Measurements from ENCODE around the gene SPNS3. TPM values are rescaled to one million over a fixed set of nuclear protein-coding genes. Genes with fewer than 3 reads are reported as not detected.

The SPNS3 gene
- total RNA-seq, 1 experiment from 2014 or later: not detected

DNA sequence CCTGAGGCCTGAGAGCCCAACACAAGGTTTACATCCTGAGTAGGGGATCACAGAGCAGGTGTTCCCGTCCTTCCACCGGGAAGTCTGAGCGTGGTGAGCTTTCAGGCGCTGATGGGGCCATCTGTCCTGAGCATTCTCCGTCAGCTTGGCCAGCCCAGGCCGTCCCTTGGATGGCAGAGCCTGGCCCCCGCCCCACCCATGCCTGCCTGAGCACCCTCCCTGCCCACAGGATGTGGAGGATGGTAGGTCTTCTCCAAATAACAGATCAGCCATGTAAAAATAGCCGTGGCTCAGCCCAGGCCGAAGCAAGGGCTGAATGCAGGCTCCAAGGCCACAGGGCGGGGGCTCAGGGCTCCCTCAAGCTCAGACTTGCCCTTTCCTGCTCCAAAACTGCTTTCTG lies 85.2 kb downstream of the SPNS3 start:
- H3K27ac ChIP-seq: no peak overlapping the region
- H3K4me3 ChIP-seq: no peak overlapping the region
- no peaks in the 10 kb centered on the region for H3K36me3 ChIP-seq
- no peak for DNase-seq (ENCODE audit: low read depth in 1 of 2, low spot score in 2 of 2)
- no peaks in the 10 kb centered on the region for H3K27me3 ChIP-seq (replicated peaks)
- H3K4me1 ChIP-seq (replicated peaks): no peaks in the 10 kb centered on the region
- no peaks in the 10 kb centered on the region for H3K9me3 ChIP-seq (replicated peaks)

DNA sequence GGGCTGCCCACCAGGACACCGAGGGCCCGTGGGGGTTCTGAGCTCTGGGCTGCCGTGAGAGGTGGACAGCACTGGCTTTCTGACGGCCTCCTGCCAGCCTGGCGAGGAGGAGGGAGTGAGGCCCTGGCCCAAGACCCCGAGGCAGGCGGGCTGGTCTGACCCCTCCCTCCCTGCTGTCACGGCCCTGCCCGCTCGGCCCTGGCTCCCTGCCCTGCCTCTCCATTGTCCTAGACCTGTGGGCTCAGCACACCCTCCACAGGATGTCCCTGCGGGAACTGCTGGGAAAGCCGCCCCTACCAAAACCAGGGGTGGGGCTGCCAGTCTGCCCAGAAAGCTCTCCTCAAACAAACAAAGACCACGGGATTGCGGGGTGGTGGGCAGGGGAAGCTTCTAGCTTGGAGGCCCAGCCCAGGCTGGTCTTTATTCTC lies 85.6 kb downstream of the SPNS3 start:
- DNase-seq (ENCODE audit: low read depth in 1 of 2, low spot score in 2 of 2): no peak
- H3K36me3 ChIP-seq: no peaks in the 10 kb centered on the region
- H3K27me3 ChIP-seq (replicated peaks): no peaks in the 10 kb centered on the region
- H3K4me3 ChIP-seq: no peak overlapping the region
- H3K4me1 ChIP-seq (replicated peaks): no peaks in the 10 kb centered on the region
- no peak overlapping the region for H3K27ac ChIP-seq
- no peaks in the 10 kb centered on the region for H3K9me3 ChIP-seq (replicated peaks)

GRCh38 chr17:4520060-4520893 lies 86.5 kb downstream of the SPNS3 start:
- no peaks in the 10 kb centered on the region for H3K36me3 ChIP-seq
- no peaks in the 10 kb centered on the region for H3K9me3 ChIP-seq (replicated peaks)
- H3K4me1 ChIP-seq (replicated peaks): no peaks in the 10 kb centered on the region
- H3K4me3 ChIP-seq: no peak overlapping the region
- no peaks in the 10 kb centered on the region for H3K27me3 ChIP-seq (replicated peaks)
- DNase-seq (ENCODE audit: low read depth in 1 of 2, low spot score in 2 of 2): no peak
- no peak overlapping the region for H3K27ac ChIP-seq

DNA sequence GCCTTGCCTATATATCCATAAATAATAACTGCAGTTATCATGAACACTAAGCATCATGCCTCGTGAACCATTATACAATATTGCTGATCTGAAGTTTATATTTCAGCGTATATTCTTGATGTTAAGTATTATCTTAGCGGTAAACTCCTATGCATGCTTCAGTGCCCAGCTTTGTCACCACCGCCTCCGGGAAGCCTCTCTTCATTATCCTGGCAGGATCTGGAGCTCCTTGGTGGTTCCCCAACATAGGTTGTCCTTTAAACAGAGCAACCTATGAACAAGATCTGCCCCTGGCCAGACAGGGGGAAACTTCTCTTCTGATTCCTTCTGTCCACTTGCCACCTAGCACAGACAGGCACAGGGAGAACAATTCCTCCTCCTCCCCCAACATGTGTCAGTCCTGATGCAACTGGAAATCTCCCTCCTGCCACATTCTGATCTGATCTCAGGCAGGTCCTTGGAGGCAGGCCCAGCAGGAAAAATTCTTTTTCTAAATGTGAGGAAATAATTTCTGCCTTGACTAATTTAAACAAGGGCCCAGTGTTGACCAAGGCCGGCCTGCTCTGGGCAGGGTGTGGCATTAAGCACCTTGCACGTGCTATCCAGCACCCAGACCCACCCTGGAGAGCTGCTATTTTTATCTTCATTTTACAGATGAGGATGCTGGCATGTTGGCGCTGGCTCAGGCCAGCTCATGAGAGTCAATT lies 87.3 kb downstream of the SPNS3 start:
- no peak for DNase-seq (ENCODE audit: low read depth in 1 of 2, low spot score in 2 of 2)
- no peaks in the 10 kb centered on the region for H3K36me3 ChIP-seq
- H3K4me1 ChIP-seq (replicated peaks): no peaks in the 10 kb centered on the region
- no peak overlapping the region for H3K27ac ChIP-seq
- no peak overlapping the region for H3K4me3 ChIP-seq
- H3K27me3 ChIP-seq (replicated peaks): no peaks in the 10 kb centered on the region
- no peaks in the 10 kb centered on the region for H3K9me3 ChIP-seq (replicated peaks)

DNA sequence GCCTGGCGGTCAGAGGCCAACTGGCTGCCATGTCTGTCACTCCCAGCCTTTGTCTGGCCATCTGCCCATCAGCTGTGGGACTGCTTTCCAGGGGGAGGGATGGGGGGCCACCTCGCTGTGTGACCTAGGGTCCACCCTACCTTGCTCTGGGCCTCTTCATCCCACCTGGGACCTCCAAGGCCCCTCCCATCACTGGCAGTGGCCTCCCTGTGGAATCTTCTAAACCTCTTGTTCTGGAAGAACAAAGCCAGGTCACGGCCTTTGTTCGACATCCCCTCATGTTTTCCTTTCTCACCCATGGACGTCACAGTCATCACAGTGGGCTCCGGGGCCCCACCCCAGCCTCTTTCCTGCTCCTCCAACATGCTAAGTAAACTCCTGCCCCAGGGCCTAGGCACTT lies 88.9 kb downstream of the SPNS3 start:
- Histone ChIP-seq H3K9me3 (replicated peaks) (no peaks in the 10 kb centered on the region), H3K27ac (no peak overlapping the region), H3K4me3 (no peak overlapping the region), H3K36me3 (no peaks in the 10 kb centered on the region), H3K27me3 (replicated peaks) (0 out of 2 replicates have a peak, but pooled peaks cover 6% of the 10 kb centered on the region), H3K4me1 (replicated peaks) (no peaks in the 10 kb centered on the region)
- no peak for DNase-seq (ENCODE audit: low read depth in 1 of 2, low spot score in 2 of 2)

GRCh38 chr17:4523946-4524345 lies 90.2 kb downstream of the SPNS3 start:
- Histone ChIP-seq H3K27ac (no peak overlapping the region), H3K4me1 (replicated peaks) (no peaks in the 10 kb centered on the region), H3K9me3 (replicated peaks) (no peaks in the 10 kb centered on the region), H3K4me3 (no peak overlapping the region), H3K27me3 (replicated peaks) (0 out of 2 replicates have a peak, but pooled peaks cover 6% of the 10 kb centered on the region), H3K36me3 (no peaks in the 10 kb centered on the region)
- no peak for DNase-seq (ENCODE audit: low read depth in 1 of 2, low spot score in 2 of 2)

DNA sequence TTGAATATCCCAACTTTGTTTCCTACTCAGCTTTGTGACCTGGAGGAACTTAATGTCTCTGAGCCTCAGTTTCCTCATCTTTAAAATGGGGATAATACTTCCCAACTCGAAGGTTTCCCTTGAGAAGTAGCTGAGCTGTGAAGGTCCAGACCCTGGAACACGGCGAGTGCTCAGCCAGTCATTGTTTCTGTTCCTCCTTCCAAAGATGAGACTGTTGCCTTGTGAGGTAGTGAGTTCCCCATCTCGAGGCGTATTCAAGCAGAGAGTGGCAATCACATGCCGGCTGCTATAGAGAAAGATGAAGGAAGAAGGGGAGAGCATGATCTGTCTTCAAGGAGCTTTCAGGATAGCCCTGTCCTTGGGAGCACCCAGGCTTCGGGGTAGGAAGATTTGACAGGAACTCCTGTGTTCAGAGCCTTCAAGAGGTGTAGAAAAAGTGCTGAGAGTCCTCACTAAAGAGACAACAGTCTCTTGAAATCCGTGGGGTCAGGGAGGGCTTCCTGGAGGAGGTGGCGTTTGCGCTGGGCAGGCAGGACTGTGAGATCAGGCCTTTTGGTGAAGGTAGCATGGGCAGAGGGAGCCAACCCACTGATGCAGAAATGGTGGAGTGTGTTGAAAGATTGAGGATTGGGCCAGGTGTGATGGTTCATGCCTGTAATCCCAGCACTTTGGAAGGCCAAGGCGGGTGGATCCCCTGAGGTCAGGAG lies 92.1 kb downstream of the SPNS3 start:
- Histone ChIP-seq H3K9me3 (replicated peaks) (no peaks in the 10 kb centered on the region), H3K36me3 (no peaks in the 10 kb centered on the region)
- DNase-seq (ENCODE audit: low read depth in 1 of 2, low spot score in 2 of 2): no peak

GRCh38 chr17:4527134-4527533 lies 93.4 kb downstream of the SPNS3 start:
- H3K27me3 ChIP-seq (replicated peaks): 0 out of 2 replicates have a peak, but pooled peaks cover 6% of the 10 kb centered on the region
- no peak overlapping the region for H3K4me3 ChIP-seq
- H3K27ac ChIP-seq: no peak overlapping the region
- no peaks in the 10 kb centered on the region for H3K9me3 ChIP-seq (replicated peaks)
- DNase-seq (ENCODE audit: low read depth in 1 of 2, low spot score in 2 of 2): no peak
- H3K4me1 ChIP-seq (replicated peaks): no peaks in the 10 kb centered on the region
- no peaks in the 10 kb centered on the region for H3K36me3 ChIP-seq

More for the DNA sequence above, 92.1 kb downstream of the SPNS3 start:
- 0 out of 2 replicates have a peak, but pooled peaks cover 6% of the 10 kb centered on the region for H3K27me3 ChIP-seq (replicated peaks)
- no peak overlapping the region for H3K4me3 ChIP-seq
- H3K27ac ChIP-seq: no peak overlapping the region
- H3K4me1 ChIP-seq (replicated peaks): no peaks in the 10 kb centered on the region

- H3K4me3 ChIP-seq: no peak overlapping the region
- H3K36me3 ChIP-seq: no peaks in the 10 kb centered on the region
- no peaks in the 10 kb centered on the region for H3K9me3 ChIP-seq (replicated peaks)
- no peaks in the 10 kb centered on the region for H3K4me1 ChIP-seq (replicated peaks)
- H3K27me3 ChIP-seq (replicated peaks): 0 out of 2 replicates have a peak, but pooled peaks cover 6% of the 10 kb centered on the region
- no peak overlapping the region for H3K27ac ChIP-seq
- no peak for DNase-seq (ENCODE audit: low read depth in 1 of 2, low spot score in 2 of 2)
Measured at GRCh38 chr17:4527566-4528125, 93.9 kb downstream of the SPNS3 start.

DNA sequence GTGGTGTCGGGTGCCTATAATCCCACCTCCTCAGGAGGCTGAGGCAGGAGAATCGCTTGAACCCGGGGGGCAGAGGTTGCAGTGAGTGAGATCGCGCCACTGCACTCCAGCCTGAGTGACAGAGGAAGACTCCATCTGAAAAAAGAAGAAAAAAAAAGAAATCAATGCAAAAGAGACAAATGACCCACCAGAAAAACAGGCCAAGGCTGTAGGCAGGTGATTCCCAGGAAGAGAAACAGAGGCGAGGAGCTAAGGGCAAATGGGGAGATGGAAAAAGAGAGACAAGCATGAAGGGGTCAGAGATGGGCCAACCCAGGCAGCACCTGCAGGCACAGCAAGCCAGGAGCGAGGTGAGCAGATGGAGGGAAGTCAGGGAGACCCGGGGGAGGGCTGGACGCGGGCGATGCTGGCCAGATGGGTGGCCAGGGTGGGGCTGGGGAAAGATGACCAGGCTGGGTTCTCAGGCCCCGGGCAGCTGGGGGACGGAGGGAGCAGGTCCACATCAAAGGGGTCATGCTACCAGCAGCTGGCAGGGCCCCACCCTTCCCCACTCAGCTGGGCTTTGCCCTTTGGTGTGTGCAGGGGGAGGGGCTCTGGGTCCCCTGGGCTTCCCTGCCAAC lies 95.9 kb downstream of the SPNS3 start:
- no peak overlapping the region for H3K27ac ChIP-seq
- 0 out of 2 replicates have a peak, but pooled peaks cover 6% of the 10 kb centered on the region for H3K27me3 ChIP-seq (replicated peaks)
- H3K36me3 ChIP-seq: no peaks in the 10 kb centered on the region
- no peaks in the 10 kb centered on the region for H3K4me1 ChIP-seq (replicated peaks)
- no peak for DNase-seq (ENCODE audit: low read depth in 1 of 2, low spot score in 2 of 2)
- H3K4me3 ChIP-seq: no peak overlapping the region
- no peaks in the 10 kb centered on the region for H3K9me3 ChIP-seq (replicated peaks)

DNA sequence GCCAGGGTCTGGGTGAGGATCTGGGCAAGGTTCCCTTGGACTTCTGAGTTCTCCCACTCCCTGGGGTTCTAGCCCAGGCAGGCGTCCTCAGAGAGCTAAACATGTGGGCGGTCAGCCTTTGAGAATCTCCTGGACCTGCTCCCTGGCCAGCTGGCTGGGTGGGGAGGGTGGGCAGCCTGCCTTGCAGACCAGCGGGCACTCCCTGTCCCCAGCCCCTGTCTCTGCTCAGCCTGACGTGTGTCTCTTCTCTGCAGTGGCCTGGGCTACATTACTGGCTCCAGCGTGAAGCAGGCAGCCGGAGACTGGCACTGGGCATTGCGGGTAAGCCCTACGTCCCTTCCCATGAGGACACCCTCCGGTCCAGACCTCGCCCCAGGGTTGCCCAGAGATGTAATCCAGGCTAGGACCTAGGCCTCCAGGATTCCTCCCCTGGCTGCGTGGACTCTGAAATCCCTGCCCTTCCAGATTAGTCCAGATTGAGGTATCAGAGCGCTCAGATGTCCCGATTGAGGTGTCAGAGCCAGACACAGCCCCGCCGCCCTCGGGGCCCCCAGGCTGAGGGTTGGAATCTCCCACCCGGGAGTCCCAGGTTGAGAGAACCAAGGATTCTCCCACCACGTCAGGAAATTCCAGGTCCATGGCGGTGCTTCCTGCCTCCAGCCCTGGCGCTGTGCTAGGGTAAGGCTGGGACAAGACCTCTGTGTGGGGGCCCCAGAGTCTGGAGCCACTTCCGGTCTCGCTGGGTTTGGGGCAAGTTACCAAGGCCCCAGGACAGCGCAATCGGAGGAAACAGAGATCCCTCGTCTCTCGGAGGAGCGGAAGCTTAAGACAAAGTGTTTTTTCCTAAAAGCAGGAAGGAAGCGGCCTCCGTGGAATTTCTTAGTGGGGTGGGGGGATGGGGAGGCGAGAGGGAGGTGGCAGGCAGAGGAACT lies 97.3 kb downstream of the SPNS3 start:
- H3K4me1 ChIP-seq (replicated peaks): no peaks in the 10 kb centered on the region
- H3K36me3 ChIP-seq: no peaks in the 10 kb centered on the region
- 0 out of 2 replicates have a peak, but pooled peaks cover 6% of the 10 kb centered on the region for H3K27me3 ChIP-seq (replicated peaks)
- no peak for DNase-seq (ENCODE audit: low read depth in 1 of 2, low spot score in 2 of 2)
- H3K4me3 ChIP-seq: no peak overlapping the region
- no peaks in the 10 kb centered on the region for H3K9me3 ChIP-seq (replicated peaks)
- H3K27ac ChIP-seq: no peak overlapping the region

DNA sequence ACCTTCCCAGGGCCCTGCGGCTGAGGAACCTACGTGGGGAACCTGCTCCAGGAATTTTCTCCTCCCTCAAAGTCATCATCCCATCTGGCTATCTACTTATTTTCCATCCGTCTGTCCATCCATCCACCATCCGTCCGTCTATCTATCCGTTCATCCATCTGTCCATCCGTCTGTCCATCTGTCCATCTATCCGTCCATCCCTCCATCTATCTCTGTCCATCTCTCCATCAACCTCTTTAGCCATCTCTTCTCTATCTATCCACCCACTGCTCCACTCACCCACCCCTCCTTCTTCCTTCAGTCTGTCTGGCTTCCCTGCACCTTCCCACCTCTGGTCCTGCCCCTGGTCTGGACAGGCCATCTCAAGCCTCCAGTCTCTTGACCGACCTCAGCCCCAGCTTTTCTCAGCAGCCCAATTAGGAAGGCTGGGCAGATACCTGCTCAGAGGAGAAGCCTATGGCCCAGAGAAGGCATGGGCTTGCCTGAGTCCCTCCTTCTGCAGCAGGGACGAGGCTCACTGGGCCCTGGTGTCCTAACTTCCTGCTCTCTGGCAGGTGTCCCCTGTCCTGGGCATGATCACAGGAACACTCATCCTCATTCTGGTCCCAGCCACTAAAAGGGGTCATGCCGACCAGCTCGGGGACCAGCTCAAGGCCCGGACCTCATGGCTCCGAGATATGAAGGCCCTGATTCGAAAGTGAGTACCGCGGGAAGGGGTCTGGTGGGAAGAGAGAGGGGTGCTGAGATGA lies 98.4 kb downstream of the SPNS3 start:
- Histone ChIP-seq H3K4me3 (no peak overlapping the region), H3K9me3 (replicated peaks) (no peaks in the 10 kb centered on the region), H3K27me3 (replicated peaks) (0 out of 2 replicates have a peak, but pooled peaks cover 6% of the 10 kb centered on the region), H3K36me3 (no peaks in the 10 kb centered on the region; the same call in 1 of the 2 replicates), H3K4me1 (replicated peaks) (no peaks in the 10 kb centered on the region), H3K27ac (no peak overlapping the region)
- DNase-seq (ENCODE audit: low read depth in 1 of 2, low spot score in 2 of 2): no peak
